Activated T-cell treated with anti-CD3 and anti-CD28 coated beads for 1 hour (primary cell): ENCODE results near the gene USP8.
"Not testable (repeated sequence)": the region's sequence is repeated elsewhere in the genome, so short reads cannot be mapped to it uniquely, and the experiment has no call there.

ENCODE experiments used
- DNase-seq: peaks from one replicate; pipeline ENCODE4 v3.0.0-alpha.2; 2020; ENCODE audit warnings: low read depth

The USP8 gene

DNA sequence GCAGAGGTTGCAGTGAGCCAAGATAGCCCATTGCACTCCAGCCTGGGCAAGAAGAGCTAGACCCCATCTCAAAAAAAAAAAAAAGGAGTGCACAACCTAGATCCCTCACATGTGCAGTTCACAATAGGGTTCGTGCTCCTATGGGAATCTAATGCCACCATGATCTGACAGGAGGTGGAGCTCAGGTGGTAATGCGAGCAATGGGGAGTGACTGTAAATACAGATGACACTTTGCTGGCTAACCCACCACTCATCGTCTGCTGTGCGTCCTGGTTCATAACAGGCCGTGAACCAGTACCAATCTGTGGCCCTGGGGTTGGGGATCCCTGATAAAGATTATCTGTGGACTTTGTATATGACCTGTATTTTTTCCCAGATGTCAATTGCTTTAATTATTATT is 16.7 kb downstream of the USP8 start:
- no peak for DNase-seq

DNA sequence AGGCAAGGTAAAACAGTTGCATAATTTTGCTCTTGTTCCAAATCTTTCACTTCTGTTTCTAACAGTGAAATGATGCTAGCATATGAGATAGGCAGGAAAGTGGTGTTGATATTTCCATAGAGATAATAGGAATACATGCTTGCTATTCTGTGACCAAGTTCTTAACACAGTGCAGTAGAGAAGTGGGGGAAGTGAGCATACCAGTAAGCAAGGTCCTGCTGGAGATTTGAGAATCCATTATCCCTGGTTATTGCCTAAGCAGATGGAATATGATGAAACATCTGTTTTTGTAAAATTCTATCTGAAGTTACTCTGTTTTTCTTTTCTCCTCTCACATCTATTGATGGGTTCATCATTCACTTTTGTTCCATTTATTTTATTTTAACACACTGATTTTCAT is 28.7 kb downstream of the USP8 start:
- no peak for DNase-seq

- DNase-seq = no peak
These were observed 34.3 kb downstream of the USP8 start for GRCh38 chr15:50458348-50459112.

DNA sequence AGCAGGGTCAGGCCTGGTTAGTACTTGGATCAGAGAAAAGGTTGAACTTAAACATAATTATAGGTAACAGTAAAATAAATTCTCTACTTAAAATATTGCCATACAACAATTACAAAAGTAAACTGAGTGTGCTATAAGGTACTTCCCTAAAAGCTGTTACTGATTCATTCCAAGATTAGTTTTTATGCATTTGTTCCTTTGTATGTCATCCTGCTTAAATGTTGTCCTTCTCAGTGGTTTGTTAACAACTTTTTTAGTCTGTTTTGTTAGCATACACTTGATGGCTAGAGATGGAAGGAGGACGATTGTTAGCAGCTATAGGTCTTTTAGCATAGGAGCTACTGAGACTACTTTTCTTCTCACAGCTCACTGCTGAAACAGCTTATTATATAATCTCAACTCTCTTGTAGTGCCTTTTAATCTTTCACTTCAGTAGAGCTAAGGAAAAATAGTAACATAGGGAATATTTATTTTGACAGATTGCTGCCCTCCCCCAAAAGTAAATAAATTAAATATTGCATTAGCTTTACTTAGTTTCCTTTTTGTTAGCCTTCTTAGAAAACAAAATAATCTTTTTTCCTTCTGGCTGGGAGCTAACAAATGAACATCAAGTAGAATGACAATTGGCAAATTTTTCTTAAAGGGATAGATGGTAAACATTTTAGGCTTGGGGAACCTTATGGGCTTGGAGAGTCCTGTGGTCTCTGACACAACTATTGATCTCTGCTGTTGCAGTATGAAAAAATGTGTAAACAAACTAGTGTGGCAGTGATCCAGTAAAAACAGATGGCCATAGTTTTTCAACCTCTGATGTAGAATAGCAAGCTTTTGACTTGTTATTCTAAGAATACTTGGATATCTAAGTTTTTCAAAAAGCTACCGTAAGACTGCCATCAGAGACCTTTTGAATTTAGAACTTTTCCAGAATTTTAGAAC is 39.5 kb downstream of the USP8 start:
- no peak for DNase-seq

DNA sequence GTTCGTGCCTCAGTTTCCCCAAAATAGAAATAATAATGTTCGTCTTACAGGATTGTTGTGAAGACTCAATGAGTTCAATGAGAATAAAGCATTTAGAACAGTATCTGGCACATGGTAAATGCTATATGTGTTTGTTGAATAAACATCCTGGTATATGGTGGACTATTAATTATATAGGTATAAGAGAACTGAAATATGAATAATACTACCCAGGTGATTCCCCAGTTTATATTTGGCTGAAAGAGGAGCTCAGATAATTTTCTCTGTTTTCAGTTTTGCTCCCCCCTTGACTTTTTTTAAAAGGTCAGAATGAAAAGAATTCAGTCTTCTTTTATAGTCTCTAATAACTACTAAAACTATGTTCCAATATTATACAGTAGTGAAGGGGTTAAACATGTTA is 46.9 kb downstream of the USP8 start:
- no peak for DNase-seq

GRCh38 chr15:50476143-50476542 is 51.9 kb downstream of the USP8 start:
- no peak for DNase-seq

- DNase-seq = no peak
These were observed 60.6 kb downstream of the USP8 start for GRCh38 chr15:50484781-50485180.

- DNase-seq = no peak
These were observed 61.2 kb downstream of the USP8 start for GRCh38 chr15:50485389-50485788.

DNA sequence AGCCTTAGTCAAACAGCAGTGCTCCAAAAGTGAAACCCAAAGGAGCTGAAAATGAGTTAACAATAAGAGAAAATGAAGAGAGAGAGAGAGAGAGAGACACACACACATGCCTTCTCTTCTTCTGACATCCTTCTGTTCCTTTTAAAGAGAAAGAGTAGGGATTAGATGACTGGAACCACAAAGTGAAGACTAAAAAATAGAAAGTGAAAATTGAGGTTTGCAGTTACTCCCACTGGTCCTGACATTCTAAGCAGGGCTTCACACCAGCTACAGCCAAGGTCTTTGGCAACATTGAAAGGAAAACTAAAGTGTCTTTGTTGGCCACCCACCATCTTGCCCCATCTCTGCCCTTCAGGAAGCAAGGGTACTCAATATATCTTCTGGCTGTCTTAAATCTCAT is 63.1 kb downstream of the USP8 start:
- no peak for DNase-seq

DNA sequence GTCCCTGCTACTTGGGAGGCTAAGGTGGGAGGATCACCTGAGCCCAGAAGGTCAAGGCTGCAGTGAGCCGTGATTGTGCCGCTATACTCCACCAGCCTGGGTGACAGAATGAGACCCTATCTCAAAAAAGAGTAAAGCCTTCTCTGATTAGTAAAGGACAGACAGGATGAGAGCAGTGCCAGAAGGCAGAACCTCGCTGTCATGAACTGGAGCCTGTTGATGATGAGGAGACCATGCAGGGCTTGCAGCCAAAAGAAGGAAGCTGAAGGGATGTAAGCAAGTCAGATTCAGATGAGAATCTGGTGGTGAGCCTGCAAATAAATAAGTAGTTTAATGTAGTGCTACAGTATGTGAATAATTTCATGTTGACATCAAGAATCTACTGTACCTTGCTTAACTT is 69.4 kb downstream of the USP8 start:
- no peak for DNase-seq

DNA sequence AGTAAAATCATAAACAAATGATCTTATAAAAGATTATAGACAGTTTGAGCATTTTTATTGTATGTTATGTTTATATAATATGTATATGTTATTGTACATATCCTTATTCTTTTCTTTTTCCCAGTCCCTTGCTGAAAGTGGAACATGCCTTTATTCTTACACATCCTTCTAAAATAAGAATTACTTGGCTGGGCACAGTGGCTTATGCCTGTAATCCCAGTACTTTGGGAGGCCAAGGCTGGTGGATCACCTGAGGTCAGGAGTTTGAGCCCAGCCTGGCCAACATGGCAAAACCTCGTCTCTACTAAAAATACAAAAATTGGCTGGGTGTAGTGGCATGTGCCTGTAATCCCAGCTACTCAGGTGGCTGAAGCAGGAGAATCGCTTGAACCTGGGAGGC is 70.3 kb downstream of the USP8 start:
- DNase-seq = not testable (repeated sequence)

GRCh38 chr15:50496692-50497091 is 72.5 kb downstream of the USP8 start:
- no peak for DNase-seq

- no peak for DNase-seq
These were observed 76.1 kb downstream of the USP8 start for GRCh38 chr15:50500352-50500751.

DNA sequence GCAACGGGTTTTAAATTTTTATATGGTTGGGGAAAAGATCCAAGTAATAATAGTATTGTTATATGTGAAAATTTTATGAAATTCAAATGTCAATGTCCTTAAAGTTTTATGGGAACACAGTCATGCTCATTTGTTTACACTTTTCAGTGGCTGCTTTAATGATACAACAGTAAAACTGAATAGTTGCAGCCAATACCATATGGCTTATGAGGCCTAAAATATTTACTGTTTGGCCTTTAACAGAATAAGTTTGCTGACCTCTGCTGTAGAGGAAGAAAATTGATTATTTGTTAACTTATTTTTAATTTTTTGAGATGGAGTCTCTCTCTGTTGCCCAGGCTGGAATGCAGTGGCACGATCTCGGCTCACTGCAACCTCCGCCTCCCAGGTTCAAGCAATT is 77.6 kb downstream of the USP8 start:
- no peak for DNase-seq

GRCh38 chr15:50503144-50503543 is 78.9 kb downstream of the USP8 start:
- DNase-seq = no peak

- not testable (repeated sequence) for DNase-seq
These were observed 81.5 kb downstream of the USP8 start for GRCh38 chr15:50505656-50506055.

GRCh38 chr15:50506121-50506520 is 81.9 kb downstream of the USP8 start:
- no peak for DNase-seq

- DNase-seq = no peak
These were observed 88.8 kb downstream of the USP8 start for GRCh38 chr15:50513001-50513400.

DNA sequence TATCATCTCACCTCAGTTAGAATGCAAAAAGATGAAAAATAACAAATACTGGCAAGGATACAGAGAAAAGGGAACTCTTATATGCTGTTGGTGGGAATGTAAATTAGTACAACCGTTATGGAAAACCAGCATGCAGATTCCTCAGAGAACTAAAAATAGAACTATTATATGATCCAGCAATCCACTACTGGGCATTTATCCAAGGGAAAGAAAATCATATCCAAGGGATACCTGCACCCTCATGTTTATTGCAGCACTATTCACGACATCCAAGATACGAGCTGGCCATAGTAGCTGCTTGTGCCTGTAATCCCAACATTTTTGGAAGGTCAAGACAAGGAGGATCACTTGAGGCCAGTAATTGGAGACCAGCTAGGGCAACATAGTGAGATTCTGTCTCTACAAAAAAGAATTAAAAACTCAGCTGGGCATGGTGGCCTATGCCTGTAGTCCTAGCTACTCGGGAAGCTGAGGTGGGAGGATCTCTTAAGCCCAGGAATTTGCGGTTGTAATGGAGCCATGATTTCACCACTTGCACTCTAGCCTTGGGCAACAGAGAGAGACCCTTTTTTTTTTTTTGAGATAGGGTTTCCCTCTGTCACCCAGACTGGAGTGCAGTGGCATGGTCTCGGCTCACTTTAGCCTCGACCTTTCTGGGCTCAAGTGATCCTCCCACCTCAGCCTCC is 95.7 kb downstream of the USP8 start:
- no peak for DNase-seq

DNA sequence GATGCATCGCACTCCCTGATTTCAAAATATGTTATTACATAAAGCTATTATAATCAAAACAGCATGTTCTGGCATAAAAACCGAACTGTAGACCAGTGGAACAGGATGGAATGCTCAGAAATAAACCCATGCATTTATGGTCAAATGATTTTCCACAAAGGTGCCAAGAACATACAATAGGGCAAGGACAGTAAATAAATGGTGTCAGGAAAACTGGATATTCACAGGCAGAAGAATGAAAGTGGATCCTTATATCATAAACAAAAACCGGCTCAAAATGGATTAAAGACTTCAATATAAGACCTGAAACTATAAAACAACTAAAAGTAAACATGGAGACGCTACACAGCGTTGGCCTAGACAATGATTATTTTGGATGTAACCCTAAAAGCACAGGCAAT is 99.6 kb downstream of the USP8 start:
- no peak for DNase-seq

DNA sequence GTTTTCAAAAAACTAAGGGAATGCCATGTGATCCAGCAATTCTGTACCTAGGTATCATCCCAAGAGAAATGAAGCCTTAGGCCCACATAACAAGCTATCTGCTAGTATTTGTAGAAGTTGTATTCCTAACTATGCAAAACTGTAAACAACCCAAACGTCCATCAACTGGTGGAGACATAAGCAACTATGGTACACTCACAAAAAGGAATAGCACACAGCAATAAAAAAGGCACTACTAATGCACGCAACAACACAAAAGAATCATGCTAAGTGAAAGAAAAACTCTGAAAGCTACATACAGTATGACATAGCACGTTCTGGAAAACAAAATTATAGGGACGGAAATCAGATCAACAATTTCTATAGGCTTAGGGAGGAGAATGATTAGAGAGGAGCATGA is 107.0 kb downstream of the USP8 start:
- DNase-seq = no peak

DNA sequence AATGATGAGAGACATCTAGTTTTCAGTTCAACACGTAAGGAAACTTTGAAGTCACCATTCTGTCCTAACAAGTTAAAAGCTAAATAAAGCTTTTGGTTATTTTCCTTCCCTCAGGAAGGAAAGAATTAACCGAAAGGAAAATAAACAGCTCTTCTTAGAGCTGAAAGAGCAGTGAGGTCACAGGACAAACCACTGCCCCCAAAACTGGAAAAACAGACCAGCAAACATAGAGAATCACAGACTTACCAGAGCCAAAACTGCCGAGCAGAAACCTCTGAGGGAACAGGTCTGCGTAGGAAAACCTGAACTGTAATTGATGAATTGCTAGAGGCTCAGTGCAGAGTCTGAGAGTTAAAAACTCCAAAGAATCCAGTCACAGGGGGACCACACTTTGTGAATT is 107.6 kb downstream of the USP8 start:
- DNase-seq = no peak

GRCh38 chr15:50542887-50543210 is 118.6 kb downstream of the USP8 start:
- no peak for DNase-seq
